Stomach (tissue), 9 donors: ENCODE data around the gene BTBD2. TPM values are rescaled to one million over a fixed set of nuclear protein-coding genes. Genes with fewer than 3 reads are reported as not detected.
"Not testable (repeated sequence)": the region's sequence is repeated elsewhere in the genome, so short reads cannot be mapped to it uniquely, and the experiment has no call there.

Source experiments
- DNase-seq, 2 donors: peaks; one replicate each; pipeline versions ENCODE4 v3.0.0 to v3.0.0-alpha.2; 2013 to 2019
- H3K27ac ChIP-seq, 5 donors: fragments of 200-600 bp in 4 of 5; sonication (generic) in 4 of 5; one replicate each; pipeline ENCODE4 v1.5.1; 2013 to 2019; ENCODE audit warnings: mild to moderate bottlenecking in 1 of 5, moderate library complexity in 1 of 5
- H3K27me3 ChIP-seq, 3 donors: fragments of 200-600 bp; sonication (generic); one replicate each; pipeline ENCODE4 v1.5.1; 2017 to 2019; ENCODE audit warnings: mixed run types in 1 of 3
- H3K36me3 ChIP-seq, 4 donors: fragments of 200-600 bp; sonication (generic); 1 replicate in 3 of 4; 2 replicates in 1 of 4; pipeline ENCODE4 v1.5.1; 2016 to 2019
- H3K4me1 ChIP-seq, 4 donors: fragments of 200-600 bp; sonication (generic); one replicate each; pipeline ENCODE4 v1.5.1; 2016 to 2019
- H3K4me3 ChIP-seq, 4 donors: fragments of 200-600 bp; sonication (generic) in 3 of 4; one replicate each; pipeline ENCODE4 v1.5.1; 2016 to 2019; ENCODE audit warnings: mild to moderate bottlenecking in 1 of 4
- H3K9me3 ChIP-seq, 4 donors: fragments of 200-600 bp; sonication (generic); one replicate each; pipeline ENCODE4 v1.5.1; 2016 to 2019
- EP300 ChIP-seq: sonication (generic); formaldehyde crosslinking; IDR thresholded peaks from one replicate; pipeline ENCODE4 v1.6.1; 2017; ENCODE audit warnings: antibody characterized with exemption
- POLR2A ChIP-seq, 4 donors: fragments of 450-650 bp; IDR thresholded peaks; one replicate each; pipeline ENCODE4 v1.6.1; 2016; ENCODE audit warnings: antibody characterized with exemption in 4 of 4, control low read depth in 2 of 4, mild to moderate bottlenecking in 1 of 4, moderate library complexity in 1 of 4
- POLR2AphosphoS5 ChIP-seq, 3 donors: sonication (generic); formaldehyde crosslinking; IDR thresholded peaks; one replicate each; pipeline ENCODE4 v1.6.1; 2016; ENCODE audit warnings: antibody characterized with exemption in 3 of 3
- WGBS, 5 donors: extraction: QIAGEN DNeasy Blood & Tissue Kit in 3 of 5; methylation state at CpG; one replicate each; pipeline versions ENCODE4 v1.1.5 to v1.1.7; 2013 to 2018; 5-methylcytosine and 5-hydroxymethylcytosine counted together
- intact Hi-C: fragments of 100-400 bp; cut with DNase I; formaldehyde crosslinking; loops from one replicate; pipeline ENCODE4 v1.15.1; 2023; ENCODE audit warnings: low total_unique reads
- polyA plus RNA-seq, 3 donors: library from polyadenylated mRNA; stranded (reverse); fragments of 200-250 nt; gene quantifications; one replicate each; pipeline ENCODE4 v1.2.3, GENCODE V29; 2013
- total RNA-seq, 5 donors: library from RNA; depleted of rRNA; stranded (reverse); fragments of >200 nt; gene quantifications; one replicate each; pipeline versions ENCODE4 v1.1.0 to v1.2.3, GENCODE V29; 2014 to 2016
- TF ChIP-seq, protein P1 (sequence below), 7 experiments: fragments of 450-650 bp in 4 of 7; fragments of 200-600 bp in 3 of 7; sonication (generic) in 3 of 7; IDR thresholded peaks; one replicate each; pipeline ENCODE4 v1.5.1; 2016 to 2019; ENCODE audit warnings: antibody characterized with exemption in 7 of 7, control low read depth in 2 of 7, mild to moderate bottlenecking in 1 of 7
- donor health status: healthy with polysubstance abuse.
- donor health status: Bipolar disorder and iron deficiency.
- donor health status: healthy.

Gene BTBD2
- total and polyA plus RNA-seq, 8 donors, result 17.9 to 50.2 (median 37.6) TPM

DNA sequence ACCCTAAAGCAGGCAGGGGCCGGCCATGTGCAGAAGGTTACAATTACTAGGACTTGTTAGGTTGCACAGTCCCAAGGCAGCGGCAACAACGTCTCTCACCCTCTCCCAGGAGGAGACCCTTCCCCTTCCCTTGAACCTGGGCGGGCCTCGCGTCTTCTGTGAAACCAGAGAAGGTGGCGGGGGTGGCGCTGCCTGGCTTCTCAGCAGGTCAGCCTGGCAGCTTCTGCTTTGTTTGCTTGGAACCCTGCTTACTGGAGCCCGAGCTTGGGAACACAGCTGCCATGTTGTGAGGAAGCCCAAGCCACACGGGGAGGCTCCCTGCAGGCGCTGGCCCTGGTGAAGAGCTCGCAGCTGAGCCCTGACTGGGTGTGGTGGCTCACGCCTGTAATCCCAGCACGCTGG is 20.1 kb upstream of the BTBD2 start:
- Histone ChIP-seq H3K36me3 (peaks cover 26 to 31% (median 31%) of the 10 kb centered on the region in 4 donors), H3K27me3 (no peaks in the 10 kb centered on the region), H3K9me3 (peaks cover 6 to 11% (median 8%) of the 10 kb centered on the region in 4 donors), H3K4me3 (no peak overlapping the region), H3K27ac (peak overlapping the region; percentile 75 to 95 (median 91)), H3K4me1 (peaks cover 40 to 80% (median 61%) of the 10 kb centered on the region in 4 donors)
- WGBS, 5 donors, result 76 to 87% (median 80%) methylated on average over 12 to 14 of the region's 14 CpGs
- intact Hi-C loops, result no loop called here
- DNase-seq, result no peak
- TF ChIP-seq POLR2A (IDR thresholded peaks at IDR 0.05) (no peak), POLR2AphosphoS5 (IDR thresholded peaks at IDR 0.05) (no peak), EP300 (no peak)
- TF ChIP-seq, protein P1, sequence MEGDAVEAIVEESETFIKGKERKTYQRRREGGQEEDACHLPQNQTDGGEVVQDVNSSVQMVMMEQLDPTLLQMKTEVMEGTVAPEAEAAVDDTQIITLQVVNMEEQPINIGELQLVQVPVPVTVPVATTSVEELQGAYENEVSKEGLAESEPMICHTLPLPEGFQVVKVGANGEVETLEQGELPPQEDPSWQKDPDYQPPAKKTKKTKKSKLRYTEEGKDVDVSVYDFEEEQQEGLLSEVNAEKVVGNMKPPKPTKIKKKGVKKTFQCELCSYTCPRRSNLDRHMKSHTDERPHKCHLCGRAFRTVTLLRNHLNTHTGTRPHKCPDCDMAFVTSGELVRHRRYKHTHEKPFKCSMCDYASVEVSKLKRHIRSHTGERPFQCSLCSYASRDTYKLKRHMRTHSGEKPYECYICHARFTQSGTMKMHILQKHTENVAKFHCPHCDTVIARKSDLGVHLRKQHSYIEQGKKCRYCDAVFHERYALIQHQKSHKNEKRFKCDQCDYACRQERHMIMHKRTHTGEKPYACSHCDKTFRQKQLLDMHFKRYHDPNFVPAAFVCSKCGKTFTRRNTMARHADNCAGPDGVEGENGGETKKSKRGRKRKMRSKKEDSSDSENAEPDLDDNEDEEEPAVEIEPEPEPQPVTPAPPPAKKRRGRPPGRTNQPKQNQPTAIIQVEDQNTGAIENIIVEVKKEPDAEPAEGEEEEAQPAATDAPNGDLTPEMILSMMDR (IDR thresholded peaks at IDR 0.05), result no peak

DNA sequence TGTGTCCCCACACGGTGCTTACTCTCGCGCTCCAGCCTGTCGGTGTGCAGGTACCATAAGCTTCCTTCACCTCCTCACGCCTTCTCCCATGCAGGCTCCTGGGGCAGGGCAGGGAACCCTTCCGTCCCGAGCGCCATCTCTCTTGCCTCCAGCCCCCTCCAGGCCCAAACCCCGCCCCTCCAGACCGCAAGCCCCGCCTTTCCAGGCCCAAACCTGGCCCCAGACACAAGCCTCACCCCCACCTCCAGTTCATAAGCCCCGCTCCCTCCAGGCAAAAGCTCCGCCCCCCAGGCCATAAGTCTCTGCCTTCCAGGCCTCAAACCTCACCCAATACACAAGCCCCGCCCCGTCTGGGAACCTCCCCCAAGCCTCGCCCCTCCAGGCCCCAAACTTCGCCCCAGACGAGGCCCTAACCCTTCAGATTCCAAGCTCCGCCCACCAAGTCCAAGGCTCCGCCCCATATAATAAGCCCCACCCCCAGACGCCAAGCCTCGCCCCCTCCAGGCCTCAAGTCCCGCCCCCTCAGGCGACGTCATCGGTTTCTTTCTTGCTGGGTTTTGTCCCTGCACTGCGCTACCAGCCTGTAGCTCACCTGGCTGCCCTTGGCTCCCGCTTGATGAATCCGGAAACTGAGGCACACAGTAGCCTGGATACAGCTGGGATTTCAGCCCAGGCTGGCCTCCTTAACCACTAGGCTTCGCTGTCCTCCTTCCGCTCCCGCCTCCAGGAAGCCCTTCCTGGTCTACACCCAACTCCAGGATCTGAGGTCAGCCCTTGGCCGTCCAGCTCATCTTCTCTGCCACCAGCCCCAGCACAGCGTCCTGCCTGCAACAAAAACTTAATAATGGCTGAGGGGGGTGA is 19.4 kb upstream of the BTBD2 start:
- DNase-seq, result peak; percentile 78 to 89
- peaks cover 19 to 25% (median 24%) of the 10 kb centered on the region in 4 donors for H3K36me3 ChIP-seq
- intact Hi-C loops, result no loop called here
- H3K4me1 ChIP-seq, result peaks cover 38 to 74% (median 56%) of the 10 kb centered on the region in 4 donors
- peak overlapping the region; percentile 75 to 95 (median 91) for H3K27ac ChIP-seq
- no peak for TF ChIP-seq EP300
- TF ChIP-seq POLR2AphosphoS5 (IDR thresholded peaks at IDR 0.05), result peak in 1 of 3 donors; percentile 6
- H3K27me3 ChIP-seq, result no peaks in the 10 kb centered on the region
- WGBS, 5 donors, result 28 to 34% (median 31%) methylated on average over 33 to 34 of the region's 34 CpGs
- H3K9me3 ChIP-seq, result peaks cover 6 to 11% (median 8%) of the 10 kb centered on the region in 4 donors
- H3K4me3 ChIP-seq, result peak overlapping the region in 3 of 4 donors; percentile 0 to 27 (median 20)

DNA sequence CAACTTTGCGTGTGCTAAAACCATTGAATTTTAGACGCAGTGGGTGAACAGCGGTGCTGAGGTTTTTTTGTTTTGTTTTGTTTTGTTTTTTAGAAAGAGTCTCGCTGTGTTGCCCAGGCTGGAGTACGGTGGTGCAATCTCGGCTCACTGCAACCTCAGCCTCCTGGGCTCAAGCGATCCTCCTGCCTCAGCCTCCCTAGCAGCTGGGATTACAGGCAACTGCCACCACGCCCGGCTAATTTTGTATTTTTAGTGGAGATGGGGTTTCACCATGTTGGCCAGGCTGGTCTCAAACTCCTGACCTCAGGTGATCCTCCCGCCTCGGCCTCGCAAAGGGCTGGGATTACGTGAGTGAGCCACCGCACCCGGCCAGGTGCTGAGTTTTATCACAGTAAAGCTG is 18.7 kb upstream of the BTBD2 start:
- 63 to 89% (median 74%) methylated on average over 15 of the region's 15 CpGs for WGBS, 5 donors
- intact Hi-C loops, result not testable (repeated sequence)
- H3K27ac ChIP-seq, result peak overlapping the region; percentile 75 to 95 (median 91)

DNA sequence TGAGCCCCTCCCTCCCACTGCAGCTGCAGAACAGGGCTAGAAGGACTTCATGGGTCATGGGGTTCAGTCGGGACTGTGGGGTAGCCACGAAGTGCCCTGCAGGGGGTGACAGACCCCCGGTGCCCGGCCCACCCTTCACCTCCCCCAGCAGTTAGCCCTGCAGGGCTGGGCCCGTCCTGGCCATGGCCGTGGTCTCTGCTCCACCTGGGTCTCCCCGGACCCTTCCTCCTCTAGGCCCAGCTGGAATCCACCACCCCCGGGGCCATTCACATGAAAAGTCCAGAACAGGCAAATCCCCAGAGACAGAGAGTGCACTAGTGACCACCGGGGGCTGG is 18.3 kb upstream of the BTBD2 start:
- no peak for DNase-seq
- H3K4me1 ChIP-seq, result peaks cover 38 to 72% (median 54%) of the 10 kb centered on the region in 4 donors
- H3K27me3 ChIP-seq, result no peaks in the 10 kb centered on the region
- H3K4me3 ChIP-seq, result peak overlapping the region in 1 of 4 donors; percentile 20
- H3K36me3 ChIP-seq, result peaks cover 8 to 13% (median 13%) of the 10 kb centered on the region in 4 donors
- H3K27ac ChIP-seq, result peak overlapping the region; percentile 75 to 95 (median 91)
- WGBS, 5 donors, result 74 to 82% (median 78%) methylated on average over 4 to 9 of the region's 9 CpGs
- intact Hi-C loops, result no loop called here
- TF ChIP-seq EP300 (no peak), POLR2A (IDR thresholded peaks at IDR 0.05) (no peak), POLR2AphosphoS5 (IDR thresholded peaks at IDR 0.05) (no peak)
- TF ChIP-seq, protein P1 (IDR thresholded peaks at IDR 0.05), result no peak
- H3K9me3 ChIP-seq, result peaks cover 6 to 11% (median 8%) of the 10 kb centered on the region in 4 donors

More for the DNA sequence above, 18.7 kb upstream of the BTBD2 start:
- peak overlapping the region in 3 of 4 donors; percentile 0 to 27 (median 20) for H3K4me3 ChIP-seq
- H3K9me3 ChIP-seq, result peaks cover 6 to 11% (median 8%) of the 10 kb centered on the region in 4 donors
- DNase-seq, H3K27me3 ChIP-seq: not testable (repeated sequence)
- H3K4me1 ChIP-seq, result peaks cover 38 to 72% (median 52%) of the 10 kb centered on the region in 4 donors
- H3K36me3 ChIP-seq, result peaks cover 12 to 18% (median 17%) of the 10 kb centered on the region in 4 donors

DNA sequence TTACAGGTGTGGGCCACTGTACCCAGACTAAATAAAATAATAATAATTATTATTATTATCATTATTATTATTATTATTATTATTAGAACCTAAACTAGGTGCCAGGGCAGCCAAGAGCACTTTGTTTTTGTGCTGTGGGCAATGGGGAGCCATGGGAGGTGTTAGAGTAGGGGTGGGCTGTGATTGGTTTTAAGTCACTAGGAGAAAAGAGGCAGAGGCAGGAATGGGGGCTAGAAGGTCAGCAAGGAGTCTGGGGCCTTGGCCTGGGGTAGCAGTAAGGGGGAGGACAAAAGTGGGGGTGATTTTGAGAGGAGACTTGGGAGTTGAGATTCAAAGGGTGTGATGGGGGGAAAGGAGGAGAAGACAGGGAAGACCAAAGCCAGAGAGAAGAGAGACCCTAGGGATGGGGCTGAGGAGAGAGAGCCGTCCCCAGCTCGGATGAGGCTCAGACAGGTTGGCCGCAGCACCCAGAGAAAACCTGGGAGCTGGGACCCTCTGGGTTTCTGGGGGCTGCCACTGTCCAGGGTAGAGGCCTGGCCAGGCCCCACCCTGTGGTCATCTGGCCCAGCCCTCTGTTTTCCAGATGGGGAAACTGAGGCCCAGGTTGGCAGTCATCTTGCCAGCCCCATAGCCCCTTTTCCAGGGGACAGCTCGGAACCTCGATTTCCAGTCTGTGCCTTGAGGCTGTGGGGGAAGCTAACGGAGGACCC is 17.8 kb upstream of the BTBD2 start:
- no peak for TF ChIP-seq POLR2A (IDR thresholded peaks at IDR 0.05)
- TF ChIP-seq EP300, result no peak
- TF ChIP-seq, protein P1 (IDR thresholded peaks at IDR 0.05), result no peak
- no peak for TF ChIP-seq POLR2AphosphoS5 (IDR thresholded peaks at IDR 0.05)
- 90 to 98% (median 95%) methylated on average over 4 to 6 of the region's 6 CpGs for WGBS, 5 donors
- no peak for DNase-seq

More for the DNA sequence above, 17.8 kb upstream of the BTBD2 start:
- Histone ChIP-seq H3K9me3 (peaks cover 6 to 11% (median 8%) of the 10 kb centered on the region in 4 donors), H3K4me1 (peaks cover 38 to 73% (median 54%) of the 10 kb centered on the region in 4 donors), H3K36me3 (peaks cover 2 to 8% (median 8%) of the 10 kb centered on the region in 4 donors), H3K27me3 (no peaks in the 10 kb centered on the region), H3K4me3 (no peak overlapping the region), H3K27ac (peak overlapping the region; percentile 90 to 97 (median 95))
- intact Hi-C loops, result no loop called here
